Ecto neural progenitor cell (in vitro differentiated cells): ENCODE results near the gene MAGEA12.
"Not testable (repeated sequence)": the region's sequence is repeated elsewhere in the genome, so short reads cannot be mapped to it uniquely, and the experiment has no call there.

ENCODE experiments used
- DNase-seq: peaks from one replicate; pipeline ENCODE4 v3.0.0-alpha.2; 2018; ENCODE audit warnings: low spot score

MAGEA12 gene

DNA sequence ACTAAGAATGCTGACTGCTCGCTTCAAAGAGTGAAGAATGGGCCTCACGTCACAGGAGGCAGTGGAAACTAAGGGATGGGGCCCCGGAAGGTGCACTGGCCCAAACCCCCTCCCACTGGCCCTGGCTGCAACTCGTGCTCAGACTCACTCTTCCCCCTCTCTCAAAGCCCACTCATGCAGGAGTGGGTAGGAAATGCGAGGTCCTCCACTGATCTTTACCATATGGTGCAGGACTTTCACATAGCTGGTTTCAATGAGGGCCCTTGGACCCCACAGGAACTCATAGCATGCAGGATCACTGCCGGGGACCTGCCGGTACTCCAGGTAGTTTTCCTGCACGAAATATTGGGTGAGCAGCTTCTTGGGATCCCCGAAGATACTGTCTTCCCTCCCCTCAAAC lies 33.0 kb downstream of the MAGEA12 start:
- not testable (repeated sequence) for DNase-seq

DNA sequence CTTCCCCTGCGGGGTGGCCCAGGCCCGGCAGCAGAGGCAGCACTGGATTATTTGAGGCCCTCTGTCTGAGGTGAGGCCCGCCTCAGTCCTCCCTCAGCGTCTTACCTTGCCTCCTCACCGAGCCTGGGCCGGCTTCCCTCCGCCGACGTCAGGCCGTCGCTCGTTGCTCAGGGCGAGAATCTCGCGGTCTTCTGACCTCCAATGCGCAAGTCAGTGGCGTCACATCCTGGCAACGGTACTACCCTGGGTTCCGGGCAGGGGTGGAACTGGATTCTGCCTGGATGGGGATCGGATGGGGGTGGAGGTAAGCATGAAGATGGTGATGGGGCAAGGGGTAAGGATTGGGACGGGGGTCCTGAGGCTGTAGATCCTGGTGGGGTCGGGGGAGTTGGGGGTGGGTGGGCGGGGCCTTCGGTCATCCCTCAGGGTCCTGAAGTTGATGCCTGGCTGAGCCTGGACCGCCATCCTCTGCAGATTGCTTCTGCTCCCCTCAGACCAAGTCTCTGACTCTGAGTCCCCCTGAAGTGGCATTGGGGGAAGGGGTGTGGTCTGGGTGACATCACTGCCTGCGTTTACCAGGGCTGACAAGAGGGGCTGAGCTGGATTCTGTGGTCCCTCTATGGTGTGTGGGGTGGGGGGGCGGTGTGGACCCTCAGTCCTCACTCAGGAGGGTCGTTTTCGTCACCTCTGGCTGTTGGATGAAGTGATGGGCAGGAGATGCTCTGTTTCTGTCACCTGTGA lies 36.2 kb downstream of the MAGEA12 start, which contains the start of gene MAGEA6:
MAGEA6 (minus strand) TSS at position 141 of the 741 bp plus-strand sequence. CDS start 2,039 bp downstream, outside the sequence.
- not testable (repeated sequence) for DNase-seq

DNA sequence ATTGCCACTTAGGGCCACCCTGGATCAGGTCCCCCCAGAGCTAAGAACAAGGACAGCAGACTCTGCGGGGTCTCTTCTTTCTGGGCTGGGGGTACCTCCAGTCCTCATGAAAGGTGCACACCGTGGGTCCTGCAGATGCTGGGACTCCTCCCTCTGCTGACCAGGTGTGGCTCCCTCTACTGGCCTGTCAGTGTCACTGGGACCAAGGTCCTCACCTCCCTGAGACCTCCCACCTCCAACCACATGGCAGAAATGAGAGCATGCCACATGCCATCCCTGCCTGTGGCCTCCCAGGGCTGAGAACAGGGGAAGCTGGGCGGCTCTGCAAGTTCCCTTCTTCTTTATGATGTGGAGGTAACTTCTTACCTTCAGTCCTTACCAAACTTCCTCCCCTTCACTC lies 53.5 kb downstream of the MAGEA12 start:
- DNase-seq = not testable (repeated sequence)
